T-helper 22 cell (primary cell): ENCODE results near the gene LY6G5B.

Source experiments
- DNase-seq: peaks from one replicate; pipeline ENCODE4 v3.0.0-alpha.2; 2020; ENCODE audit warnings: low read depth

The LY6G5B gene, protein sequence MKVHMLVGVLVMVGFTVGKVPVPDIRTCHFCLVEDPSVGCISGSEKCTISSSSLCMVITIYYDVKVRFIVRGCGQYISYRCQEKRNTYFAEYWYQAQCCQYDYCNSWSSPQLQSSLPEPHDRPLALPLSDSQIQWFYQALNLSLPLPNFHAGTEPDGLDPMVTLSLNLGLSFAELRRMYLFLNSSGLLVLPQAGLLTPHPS

DNA sequence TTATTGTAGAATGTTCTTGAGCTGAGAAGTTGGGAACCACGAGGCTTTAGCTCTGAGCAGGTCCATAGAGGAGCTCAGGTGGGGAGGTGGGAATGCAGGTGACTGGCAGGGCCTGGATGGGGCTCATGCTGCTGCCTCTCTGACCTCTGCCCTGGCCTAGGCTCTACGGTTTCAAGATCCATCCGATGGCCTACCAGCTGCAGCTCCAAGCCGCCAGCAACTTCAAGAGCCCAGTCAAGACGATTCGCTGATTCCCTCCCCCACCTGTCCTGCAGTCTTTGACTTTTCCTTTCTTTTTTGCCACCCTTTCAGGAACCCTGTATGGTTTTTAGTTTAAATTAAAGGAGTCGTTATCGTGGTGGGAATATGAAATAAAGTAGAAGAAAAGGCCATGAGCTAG is at the start of gene LY6G5B:
Gene LY6G5B, plus strand, starts transcription at position 301 of the 400 bp plus-strand sequence. CDS start 975 bp downstream, outside the sequence.
- DNase-seq = no peak

DNA sequence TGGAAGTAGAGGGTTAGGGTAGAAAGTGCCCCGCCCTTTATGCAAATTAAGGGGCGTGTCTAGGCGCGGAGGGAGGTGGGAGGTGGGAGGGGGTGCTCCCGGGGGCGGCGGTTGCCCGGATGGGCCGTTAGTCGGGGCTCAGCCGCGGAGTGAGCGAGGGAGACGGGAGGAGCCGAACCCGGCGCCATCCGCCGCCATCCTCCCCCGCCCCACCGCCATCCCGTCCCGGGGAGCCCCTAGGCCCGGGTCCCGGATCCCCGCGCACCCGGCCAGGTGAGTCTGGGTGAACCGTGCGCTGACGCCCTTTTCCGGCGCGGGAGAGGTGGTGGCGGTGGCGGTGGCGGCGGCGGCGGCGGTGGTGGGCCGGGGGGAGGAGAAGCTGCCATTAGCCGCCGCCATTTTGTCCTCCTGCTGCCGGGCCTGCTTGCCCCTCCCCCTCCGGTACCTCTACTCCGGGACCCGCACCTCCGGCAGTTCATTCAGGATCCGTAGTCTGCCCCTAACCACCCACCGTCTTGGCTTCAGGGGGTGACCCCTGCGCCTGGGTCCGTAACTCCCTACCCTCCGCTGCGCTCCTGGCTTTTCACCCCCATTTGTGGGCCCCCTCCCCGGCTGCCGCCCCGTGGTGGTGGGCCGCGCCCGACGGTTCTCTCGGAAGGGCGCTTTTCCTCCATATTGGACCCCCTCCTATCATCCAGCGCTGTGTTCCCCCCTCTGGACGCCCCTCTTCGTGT is 49.0 kb upstream of the LY6G5B start, which contains the start of gene PRRC2A:
Gene PRRC2A, plus strand, starts transcription at position 130 of the 734 bp plus-strand sequence. CDS start 2,075 bp downstream, outside the sequence.
- no peak for DNase-seq

DNA sequence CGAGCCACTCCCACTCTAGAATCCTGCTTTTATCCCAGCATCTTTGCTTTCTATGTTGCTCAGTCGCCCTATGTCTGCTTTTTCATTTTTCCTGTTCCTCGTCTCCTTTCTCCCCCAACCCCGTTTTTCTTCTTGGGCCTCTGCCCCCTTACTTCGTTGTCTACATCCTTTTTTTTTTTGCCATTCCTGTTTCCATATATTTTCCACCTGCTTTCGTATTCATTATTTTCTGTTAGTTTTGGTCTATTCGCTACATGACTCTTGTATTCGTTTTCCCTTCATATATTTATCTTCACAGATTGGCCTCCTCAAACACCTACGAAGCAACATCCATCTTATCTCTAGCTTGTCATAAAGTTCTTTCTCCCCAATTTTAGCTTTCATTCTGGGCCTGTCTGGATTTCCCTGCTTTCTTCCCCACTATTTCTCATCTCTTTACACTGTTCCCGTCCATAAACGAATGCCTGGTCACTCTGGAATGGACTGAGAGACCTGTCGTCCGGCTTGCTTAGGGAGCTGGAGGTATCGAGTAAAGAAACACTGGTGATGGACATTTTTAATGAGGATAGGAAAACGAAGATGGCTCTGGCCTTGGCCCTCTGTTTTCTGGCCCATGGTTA is 48.3 kb upstream of the LY6G5B start:
- no peak for DNase-seq

DNA sequence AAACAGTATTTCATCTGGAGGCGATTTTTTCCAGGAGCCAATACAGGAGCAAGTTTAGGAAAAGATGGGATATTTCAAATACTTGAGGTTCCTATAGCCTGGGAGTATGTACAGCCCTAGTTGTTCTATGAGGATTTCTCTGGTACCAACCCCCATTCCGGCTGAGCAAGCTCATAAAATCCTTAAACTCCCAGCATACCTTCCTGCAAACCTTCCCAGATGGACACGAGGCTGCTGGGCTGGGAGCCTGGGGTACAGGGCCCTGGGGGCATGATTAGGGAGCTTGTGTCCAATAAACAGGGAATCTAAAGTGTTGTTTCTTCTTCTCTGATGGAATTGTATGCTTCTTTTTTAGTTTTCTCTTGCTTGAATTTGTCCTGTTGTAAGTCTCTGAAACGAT is 47.8 kb upstream of the LY6G5B start:
- DNase-seq = no peak

DNA sequence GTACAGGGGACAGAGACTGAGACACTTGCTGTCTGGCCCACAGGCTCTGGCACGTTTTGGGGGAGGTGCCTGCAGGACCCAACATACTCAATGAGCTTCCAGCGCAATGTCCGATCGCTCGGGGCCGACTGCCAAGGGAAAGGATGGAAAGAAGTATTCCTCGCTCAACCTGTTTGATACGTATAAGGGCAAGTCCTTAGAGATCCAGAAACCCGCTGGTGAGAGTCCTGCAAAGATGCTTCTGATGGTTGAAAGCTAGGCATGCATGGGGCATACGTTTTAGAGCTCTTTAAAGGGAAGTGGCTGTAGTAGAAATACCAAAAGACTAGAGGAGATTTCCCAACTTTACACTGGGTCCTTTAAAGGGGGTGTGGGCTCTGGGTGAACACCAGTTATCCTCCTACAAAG is 47.1 kb upstream of the LY6G5B start:
- DNase-seq = no peak

DNA sequence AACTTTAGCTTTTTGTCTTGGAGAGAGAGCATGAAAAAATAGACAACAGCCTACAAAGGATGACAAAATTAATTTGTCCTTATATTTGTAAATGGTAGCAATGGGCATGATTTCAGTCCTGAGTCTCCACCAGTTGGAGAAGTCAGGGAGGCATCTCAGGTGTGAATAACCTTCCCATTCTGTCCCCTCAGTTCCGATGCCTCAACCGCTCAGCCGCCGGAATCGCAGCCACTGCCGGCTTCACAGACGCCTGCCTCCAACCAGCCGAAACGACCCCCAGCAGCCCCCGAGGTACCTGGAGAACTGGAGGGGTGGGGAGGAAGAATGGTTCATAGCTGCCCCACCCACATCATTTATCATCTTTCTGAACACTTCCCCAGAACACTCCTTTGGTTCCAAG is 45.7 kb upstream of the LY6G5B start:
- DNase-seq = no peak

DNA sequence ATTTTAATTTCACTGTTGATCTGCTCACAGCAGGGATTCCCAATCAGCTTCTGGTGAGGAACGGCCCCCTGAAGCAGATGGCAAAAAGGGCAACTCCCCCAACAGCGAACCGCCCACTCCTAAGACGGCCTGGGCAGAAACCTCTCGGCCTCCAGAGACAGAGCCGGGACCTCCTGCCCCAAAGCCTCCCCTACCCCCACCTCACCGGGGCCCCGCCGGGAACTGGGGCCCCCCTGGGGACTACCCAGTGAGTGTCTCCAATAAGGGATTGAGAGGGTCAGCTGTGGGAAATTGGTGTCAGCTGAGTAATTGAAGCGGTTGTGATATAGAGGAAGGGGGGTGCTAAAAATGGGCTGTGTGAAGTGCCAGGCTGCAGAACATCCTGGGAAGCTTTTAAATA is 42.8 kb upstream of the LY6G5B start:
- DNase-seq = no peak

DNA sequence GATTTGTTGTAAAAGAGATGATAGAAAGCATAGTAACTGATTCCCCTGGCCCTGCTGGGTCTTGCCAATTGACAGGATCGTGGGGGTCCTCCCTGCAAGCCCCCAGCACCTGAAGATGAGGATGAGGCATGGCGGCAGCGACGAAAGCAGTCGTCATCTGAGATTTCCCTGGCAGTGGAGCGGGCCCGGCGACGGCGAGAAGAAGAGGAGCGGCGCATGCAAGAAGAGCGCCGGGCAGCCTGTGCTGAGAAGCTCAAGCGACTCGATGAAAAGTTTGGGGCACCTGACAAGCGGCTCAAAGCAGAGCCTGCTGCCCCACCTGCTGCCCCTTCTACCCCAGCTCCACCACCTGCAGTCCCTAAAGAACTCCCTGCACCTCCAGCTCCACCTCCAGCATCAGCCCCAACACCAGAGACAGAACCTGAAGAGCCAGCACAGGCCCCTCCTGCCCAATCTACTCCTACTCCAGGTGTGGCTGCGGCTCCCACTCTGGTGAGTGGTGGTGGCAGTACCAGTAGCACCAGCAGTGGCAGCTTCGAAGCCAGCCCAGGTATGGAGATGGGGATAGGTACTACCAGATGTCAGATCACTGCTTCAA is 42.0 kb upstream of the LY6G5B start:
- DNase-seq = no peak

DNA sequence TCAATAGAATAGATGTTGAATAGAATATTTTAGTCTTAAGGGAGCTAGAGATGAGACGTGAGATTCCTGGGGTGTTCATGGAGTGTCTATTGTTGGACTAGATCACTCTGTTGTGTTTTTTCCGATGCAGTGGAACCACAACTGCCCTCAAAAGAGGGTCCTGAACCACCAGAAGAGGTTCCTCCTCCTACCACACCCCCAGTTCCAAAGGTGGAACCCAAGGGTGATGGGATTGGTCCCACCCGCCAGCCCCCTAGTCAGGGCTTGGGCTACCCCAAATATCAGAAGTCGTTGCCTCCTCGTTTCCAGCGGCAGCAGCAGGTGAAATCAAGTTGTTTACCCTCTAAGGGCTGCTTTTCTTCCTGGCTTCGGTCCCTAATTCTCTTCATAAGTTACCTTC is 40.8 kb upstream of the LY6G5B start:
- DNase-seq = no peak

DNA sequence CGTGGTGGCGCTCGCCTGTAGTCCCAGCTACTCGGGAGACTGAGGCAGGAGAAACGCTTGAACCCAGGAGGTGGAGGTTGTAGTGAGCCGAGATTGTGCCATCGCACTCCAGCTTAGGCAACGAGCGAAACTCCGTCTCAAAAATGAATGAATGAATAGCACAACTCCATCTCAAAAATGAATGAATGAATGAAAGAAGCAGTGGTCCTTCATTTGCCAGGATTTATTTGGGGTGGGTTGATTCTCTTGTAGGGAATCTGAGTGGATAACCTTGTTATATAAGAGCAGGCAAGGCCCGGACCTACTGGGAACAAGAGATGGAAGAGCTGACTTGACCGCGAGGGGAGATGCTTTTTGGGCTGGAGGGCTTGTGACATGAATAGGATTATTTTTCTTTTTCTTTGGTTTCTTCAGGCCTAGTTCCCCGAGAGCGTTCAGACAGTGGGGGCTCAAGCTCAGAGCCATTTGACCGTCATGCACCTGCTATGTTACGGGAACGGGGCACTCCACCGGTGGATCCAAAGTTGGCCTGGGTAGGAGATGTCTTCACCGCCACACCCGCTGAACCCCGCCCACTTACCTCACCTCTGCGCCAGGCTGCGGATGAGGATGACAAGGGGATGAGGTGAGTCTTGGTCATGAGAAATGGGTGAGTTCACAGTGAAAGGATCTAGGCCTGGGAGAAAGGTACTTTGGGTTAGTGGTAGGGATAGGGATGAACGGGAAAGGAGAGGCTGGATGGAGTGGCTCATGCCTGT is 39.4 kb upstream of the LY6G5B start:
- DNase-seq = no peak

DNA sequence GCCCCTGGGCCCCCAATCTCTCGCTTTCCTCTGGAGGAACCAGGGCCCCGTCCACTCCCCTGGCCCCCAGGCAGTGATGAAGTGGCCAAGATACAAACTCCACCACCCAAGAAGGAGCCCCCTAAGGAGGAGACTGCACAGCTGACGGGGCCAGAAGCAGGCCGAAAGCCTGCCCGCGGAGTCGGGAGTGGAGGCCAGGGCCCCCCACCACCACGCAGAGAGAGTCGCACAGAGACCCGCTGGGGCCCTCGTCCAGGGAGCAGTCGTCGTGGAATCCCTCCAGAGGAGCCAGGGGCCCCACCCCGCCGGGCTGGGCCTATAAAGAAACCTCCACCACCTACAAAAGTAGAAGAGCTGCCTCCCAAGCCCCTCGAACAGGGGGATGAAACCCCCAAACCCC is 38.6 kb upstream of the LY6G5B start:
- DNase-seq = no peak

DNA sequence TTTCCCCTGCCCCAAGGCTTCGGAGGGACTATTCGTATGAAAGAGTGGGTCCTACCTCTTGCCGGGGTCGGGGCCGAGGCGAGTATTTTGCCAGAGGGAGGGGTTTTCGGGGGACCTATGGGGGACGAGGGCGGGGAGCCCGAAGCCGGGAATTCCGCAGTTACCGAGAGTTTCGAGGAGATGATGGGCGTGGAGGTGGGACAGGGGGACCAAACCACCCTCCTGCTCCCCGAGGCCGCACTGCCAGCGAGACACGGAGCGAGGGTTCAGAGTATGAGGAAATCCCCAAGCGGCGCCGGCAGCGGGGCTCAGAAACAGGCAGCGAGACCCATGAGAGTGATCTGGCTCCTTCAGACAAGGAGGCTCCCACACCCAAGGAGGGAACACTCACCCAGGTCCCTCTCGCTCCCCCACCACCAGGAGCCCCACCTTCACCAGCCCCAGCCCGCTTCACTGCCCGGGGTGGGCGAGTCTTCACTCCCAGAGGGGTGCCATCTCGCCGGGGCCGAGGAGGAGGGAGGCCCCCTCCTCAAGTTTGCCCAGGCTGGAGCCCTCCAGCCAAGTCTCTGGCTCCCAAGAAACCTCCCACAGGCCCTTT is 38.0 kb upstream of the LY6G5B start:
- no peak for DNase-seq

DNA sequence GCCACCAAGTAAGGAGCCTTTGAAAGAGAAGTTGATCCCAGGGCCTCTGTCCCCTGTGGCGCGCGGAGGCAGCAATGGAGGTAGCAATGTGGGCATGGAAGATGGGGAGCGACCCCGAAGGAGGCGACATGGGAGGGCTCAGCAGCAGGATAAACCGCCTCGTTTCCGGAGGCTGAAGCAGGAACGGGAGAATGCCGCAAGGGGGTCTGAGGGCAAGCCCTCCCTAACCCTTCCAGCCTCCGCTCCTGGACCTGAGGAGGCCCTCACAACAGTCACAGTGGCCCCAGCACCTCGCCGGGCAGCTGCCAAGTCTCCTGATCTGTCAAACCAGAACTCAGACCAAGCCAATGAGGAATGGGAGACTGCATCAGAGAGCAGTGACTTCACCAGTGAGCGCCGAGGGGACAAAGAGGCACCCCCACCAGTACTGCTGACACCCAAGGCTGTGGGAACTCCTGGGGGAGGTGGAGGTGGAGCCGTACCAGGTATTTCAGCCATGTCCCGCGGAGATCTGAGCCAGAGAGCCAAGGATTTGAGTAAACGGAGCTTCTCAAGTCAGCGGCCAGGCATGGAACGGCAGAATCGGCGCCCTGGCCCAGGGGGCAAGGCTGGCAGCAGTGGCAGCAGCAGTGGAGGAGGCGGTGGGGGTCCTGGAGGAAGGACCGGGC is 37.4 kb upstream of the LY6G5B start:
- DNase-seq = no peak

DNA sequence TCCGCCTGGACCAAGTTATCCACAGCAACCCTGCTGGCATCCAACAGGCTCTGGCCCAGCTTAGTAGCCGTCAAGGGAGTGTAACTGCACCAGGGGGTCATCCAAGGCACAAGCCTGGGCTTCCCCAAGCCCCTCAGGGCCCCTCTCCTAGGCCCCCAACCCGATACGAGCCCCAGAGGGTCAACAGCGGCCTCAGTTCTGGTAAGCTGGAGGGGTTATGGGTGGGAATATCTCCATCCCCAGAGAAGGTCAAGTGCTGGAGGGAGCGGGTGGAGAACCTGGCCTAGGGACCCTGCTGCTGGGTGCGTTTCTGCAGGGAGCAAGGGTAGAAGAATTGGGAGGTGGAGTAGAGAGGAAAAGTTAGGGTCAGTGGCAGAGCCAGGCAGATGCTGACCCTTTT is 36.3 kb upstream of the LY6G5B start:
- DNase-seq = no peak

DNA sequence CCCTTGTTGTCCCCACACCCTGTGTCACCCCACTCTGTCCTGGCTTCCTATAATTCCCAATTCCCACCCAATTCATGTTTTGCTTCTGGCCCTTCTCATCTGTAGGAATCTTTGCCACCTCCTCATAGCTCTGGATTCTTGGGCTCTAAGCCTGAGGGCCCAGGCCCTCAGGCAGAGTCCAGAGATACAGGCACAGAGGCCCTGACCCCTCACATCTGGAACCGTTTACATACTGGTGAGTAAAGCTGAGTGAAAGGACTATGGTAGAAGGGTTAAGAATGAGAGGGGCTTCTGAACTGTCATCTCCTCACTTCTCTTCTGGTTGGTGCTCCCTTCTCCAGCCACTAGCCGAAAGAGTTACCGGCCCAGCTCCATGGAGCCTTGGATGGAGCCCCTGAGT is 35.6 kb upstream of the LY6G5B start:
- no peak for DNase-seq

DNA sequence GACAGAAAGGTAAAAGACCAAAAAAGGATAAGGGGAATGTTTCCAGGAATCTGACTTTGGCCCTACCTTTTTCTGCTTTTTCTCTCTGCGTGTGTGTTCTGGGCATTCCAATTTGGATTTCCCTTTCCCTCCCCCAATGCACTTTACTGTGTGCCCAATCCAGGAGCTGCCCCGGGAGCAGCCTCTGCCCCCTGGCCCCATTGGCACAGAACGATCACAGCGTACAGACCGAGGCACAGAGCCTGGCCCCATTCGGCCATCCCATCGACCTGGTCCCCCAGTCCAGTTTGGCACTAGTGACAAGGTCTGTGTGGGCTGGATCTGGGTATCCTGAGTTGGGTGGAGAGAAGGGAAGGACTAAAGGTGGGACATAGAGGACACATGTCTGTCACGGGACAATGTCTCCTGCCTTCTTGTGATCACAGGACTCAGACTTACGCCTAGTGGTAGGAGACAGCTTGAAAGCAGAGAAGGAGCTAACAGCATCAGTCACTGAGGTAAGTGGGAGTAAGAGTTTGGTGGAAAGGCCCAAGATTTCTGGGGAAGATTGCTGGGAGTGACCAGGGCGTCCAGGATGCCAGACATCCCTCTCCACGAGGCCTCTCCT is 34.7 kb upstream of the LY6G5B start:
- no peak for DNase-seq

DNA sequence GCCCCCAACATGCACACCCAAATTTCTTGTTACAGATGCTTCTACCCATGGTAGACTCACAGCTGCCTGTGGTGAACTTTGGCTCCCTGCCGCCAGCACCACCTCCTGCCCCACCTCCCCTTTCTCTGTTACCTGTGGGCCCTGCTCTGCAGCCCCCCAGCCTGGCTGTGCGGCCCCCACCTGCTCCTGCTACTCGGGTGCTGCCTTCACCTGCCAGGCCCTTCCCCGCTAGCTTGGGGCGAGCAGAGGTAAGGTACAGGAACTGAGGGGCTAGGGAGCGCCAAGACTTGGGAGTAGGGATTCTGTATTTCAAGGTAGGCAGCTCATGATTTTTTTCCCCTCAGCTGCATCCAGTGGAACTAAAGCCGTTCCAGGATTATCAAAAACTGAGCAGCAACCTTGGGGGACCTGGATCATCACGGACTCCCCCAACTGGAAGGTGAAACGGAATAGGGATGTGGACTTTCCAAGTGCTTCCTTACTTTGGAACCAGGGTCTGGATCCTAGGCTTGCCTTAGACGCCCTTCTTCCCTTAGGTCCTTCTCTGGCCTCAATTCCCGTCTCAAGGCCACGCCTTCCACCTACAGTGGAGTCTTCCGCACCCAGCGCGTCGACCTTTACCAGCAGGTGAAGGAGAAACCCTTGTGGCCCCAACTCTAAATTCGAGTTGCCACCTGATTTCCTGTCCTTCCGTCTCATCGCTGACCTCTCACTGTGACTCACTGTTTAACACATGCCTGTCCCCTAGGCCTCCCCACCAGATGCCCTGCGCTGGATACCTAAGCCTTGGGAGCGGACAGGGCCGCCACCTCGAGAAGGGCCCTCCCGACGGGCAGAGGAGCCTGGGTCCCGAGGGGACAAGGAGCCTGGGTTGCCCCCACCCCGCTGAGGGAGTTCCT is 32.8 kb upstream of the LY6G5B start:
- DNase-seq = no peak

DNA sequence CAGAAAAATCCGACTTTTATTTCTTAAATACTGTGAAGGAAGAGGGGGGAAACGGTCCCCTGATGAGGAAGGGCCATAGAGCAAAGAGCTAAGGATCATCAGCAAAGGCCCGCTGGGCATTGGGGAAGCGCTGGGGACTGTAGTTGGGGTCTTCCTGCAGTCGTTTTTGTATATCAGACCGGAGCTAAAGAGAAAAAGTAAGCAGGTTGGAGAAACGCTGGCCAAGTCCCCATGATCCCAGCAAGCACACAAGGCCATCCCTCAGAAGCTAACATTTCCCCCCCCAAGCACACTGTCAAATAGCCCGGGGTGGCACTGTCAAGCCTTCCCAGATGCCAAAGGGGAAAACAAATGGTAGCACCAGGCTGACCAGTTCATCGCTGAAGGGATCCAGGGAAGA is 30.7 kb upstream of the LY6G5B start:
- no peak for DNase-seq

DNA sequence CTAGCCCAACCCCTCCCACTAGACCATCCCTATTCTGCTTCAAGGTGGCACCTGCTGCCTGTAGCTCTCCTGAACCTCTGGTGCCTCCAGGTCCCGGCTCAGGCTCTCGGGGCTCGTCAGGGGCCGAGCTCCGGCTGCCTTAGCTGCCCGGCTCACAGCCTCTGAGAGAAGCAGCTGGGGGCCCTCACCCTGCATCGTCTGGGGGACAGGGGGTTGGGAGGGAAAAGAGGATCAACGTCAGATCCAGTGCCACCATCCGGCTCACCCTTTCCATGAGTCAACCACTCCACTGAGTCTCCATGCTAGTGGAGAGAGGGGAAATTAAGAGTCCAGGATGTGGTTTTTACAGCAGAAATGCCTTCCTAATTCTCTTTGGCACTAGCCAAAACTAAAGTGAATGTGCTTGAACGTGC is 30.3 kb upstream of the LY6G5B start:
- no peak for DNase-seq

DNA sequence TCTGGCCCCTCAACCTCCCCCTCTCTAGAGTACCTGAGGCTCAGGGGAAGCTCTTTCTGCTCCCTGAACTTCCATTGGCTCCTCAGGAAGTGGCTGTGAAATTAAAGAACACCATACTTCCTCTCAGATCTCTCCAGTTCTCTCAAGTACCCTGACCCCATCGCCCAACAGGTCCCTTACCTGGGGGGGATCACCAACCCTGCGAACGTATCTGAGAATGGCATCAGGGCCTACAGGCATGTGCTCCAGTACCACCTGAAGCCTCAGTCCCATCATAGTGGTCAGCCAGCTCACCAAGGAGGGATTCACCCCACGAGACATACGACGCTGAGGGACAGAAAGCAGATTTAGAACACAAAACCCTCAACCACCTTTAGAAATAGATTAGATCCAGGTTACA is 29.2 kb upstream of the LY6G5B start:
- no peak for DNase-seq
